RWPE2 (cell line): ENCODE data around the gene CCDC138.
A peak's percentile ranks its signal among the peaks of the same experiment; 100 is the strongest.

Source experiments
- ATAC-seq: fragments of 200-7000 bp; cut with Tn5 transposase; 3 replicates; pipeline ENCODE4 v1.9.1; 2021; ENCODE audit warnings: low read depth
- DNase-seq: peaks from one replicate; pipeline ENCODE4 v3.0.0-alpha.2; 2020; ENCODE audit warnings: low spot score
- H3K27ac ChIP-seq: fragments of 450-650 bp; 2 replicates; pipeline ENCODE4 v1.5.1; 2017; ENCODE audit warnings: mild to moderate bottlenecking; ENCODE audit not compliant: poor library complexity, severe bottlenecking
- H3K27me3 ChIP-seq: fragments of 250-450 bp; sonication (Bioruptor Pico); 2 replicates; pipeline ENCODE4 v1.5.1; 2021; ENCODE audit warnings: mild to moderate bottlenecking, moderate library complexity; ENCODE audit not compliant: insufficient read depth, poor library complexity, severe bottlenecking
- H3K36me3 ChIP-seq: fragments of 250-450 bp; sonication (Bioruptor Pico); 2 replicates; pipeline ENCODE4 v1.5.1; 2020; ENCODE audit warnings: low read depth, mild to moderate bottlenecking, moderate library complexity
- H3K4me1 ChIP-seq: fragments of 250-450 bp; sonication (Bioruptor Pico); 2 replicates; pipeline ENCODE4 v1.5.1; 2021; ENCODE audit warnings: mild to moderate bottlenecking, moderate library complexity; ENCODE audit not compliant: insufficient read depth, poor library complexity, severe bottlenecking
- H3K4me3 ChIP-seq: fragments of 250-450 bp; sonication (Bioruptor Pico); 2 replicates; pipeline ENCODE4 v1.5.1; 2021; ENCODE audit warnings: mild to moderate bottlenecking, moderate library complexity; ENCODE audit not compliant: severe bottlenecking
- H3K9me3 ChIP-seq: fragments of 250-450 bp; sonication (Bioruptor Pico); 2 replicates; pipeline ENCODE4 v1.5.1; 2021; ENCODE audit warnings: mild to moderate bottlenecking, moderate library complexity; ENCODE audit not compliant: severe bottlenecking
- TF ChIP-seq, protein P1 (sequence below): fragments of 450-650 bp; IDR thresholded peaks from one replicate; pipeline ENCODE4 v1.5.1; 2017; ENCODE audit warnings: mild to moderate bottlenecking, moderate library complexity; ENCODE audit not compliant: poor library complexity, severe bottlenecking

Gene CCDC138

DNA sequence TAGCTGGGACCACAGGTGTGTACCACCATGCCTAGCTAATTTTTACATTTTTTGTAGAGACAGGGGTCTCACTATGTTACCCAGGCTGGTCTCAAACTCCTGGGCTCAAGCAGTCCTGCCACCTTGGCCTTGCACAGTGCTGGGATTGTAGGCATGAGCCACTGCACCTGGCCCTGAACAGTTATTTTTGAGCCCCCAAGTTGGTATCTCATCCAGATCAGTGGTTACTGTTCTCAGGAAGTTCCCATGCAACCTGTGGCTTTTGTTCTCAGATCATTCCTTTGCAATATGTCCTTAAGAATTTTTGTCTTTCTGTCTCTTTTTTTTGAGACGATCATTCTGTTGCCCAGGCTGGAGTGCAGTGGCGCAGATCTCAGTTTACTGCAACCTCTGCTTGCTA lies 7.7 kb upstream of the CCDC138 start:
- H3K9me3 ChIP-seq: no peaks in the 10 kb centered on the region
- H3K4me1 ChIP-seq: no peaks in the 10 kb centered on the region
- TF ChIP-seq, protein P1, sequence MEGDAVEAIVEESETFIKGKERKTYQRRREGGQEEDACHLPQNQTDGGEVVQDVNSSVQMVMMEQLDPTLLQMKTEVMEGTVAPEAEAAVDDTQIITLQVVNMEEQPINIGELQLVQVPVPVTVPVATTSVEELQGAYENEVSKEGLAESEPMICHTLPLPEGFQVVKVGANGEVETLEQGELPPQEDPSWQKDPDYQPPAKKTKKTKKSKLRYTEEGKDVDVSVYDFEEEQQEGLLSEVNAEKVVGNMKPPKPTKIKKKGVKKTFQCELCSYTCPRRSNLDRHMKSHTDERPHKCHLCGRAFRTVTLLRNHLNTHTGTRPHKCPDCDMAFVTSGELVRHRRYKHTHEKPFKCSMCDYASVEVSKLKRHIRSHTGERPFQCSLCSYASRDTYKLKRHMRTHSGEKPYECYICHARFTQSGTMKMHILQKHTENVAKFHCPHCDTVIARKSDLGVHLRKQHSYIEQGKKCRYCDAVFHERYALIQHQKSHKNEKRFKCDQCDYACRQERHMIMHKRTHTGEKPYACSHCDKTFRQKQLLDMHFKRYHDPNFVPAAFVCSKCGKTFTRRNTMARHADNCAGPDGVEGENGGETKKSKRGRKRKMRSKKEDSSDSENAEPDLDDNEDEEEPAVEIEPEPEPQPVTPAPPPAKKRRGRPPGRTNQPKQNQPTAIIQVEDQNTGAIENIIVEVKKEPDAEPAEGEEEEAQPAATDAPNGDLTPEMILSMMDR: no peak
- peaks cover 78% of the 10 kb centered on the region for H3K36me3 ChIP-seq
- H3K27ac ChIP-seq: no peak overlapping the region
- DNase-seq: no peak
- H3K27me3 ChIP-seq: no peaks in the 10 kb centered on the region
- ATAC-seq: 0 out of 3 replicates have a peak, but pooled peaks have one; percentile 25
- H3K4me3 ChIP-seq: no peak overlapping the region

DNA sequence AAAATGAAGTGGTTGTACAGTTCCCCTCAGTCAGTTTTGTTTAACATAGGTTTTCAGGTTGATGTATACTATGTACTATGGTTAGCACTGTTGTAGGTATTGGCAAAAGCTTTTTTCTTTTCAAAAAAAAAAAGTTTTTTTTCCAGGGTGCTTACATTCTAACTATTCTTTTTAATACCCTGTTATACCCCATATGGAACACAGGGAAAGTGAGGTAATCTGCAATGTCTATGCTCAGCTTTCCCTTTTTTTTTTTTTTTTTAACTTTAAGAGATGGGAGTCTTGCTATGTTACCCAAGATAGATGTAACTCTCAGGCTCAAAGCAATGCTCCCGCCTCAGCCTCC lies 590 bp upstream of the CCDC138 start:
- H3K27me3 ChIP-seq: no peaks in the 10 kb centered on the region
- H3K4me3 ChIP-seq: peak overlapping the region; percentile 84
- no peaks in the 10 kb centered on the region for H3K4me1 ChIP-seq
- no peak for ATAC-seq
- DNase-seq: no peak
- H3K27ac ChIP-seq: peak overlapping the region; percentile 51
- TF ChIP-seq, protein P1: no peak
- no peaks in the 10 kb centered on the region for H3K9me3 ChIP-seq
- peaks cover 58% of the 10 kb centered on the region for H3K36me3 ChIP-seq

DNA sequence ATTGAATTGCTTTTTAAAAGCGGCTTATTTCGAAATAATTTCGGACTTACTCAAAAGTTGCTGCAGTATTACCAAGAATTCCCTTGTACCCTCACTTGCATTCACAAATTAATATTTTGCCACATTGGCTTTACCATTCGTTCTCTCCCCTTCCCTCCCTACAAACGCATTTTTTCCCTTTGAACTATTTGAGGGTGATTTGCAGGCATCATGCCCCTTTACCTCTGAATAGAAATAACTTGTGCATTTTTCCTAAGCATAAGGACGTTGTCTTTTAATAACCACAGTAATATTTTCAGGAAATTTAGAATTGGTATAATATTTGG lies 608 bp downstream of the CCDC138 start:
- TF ChIP-seq, protein P1: no peak

DNA sequence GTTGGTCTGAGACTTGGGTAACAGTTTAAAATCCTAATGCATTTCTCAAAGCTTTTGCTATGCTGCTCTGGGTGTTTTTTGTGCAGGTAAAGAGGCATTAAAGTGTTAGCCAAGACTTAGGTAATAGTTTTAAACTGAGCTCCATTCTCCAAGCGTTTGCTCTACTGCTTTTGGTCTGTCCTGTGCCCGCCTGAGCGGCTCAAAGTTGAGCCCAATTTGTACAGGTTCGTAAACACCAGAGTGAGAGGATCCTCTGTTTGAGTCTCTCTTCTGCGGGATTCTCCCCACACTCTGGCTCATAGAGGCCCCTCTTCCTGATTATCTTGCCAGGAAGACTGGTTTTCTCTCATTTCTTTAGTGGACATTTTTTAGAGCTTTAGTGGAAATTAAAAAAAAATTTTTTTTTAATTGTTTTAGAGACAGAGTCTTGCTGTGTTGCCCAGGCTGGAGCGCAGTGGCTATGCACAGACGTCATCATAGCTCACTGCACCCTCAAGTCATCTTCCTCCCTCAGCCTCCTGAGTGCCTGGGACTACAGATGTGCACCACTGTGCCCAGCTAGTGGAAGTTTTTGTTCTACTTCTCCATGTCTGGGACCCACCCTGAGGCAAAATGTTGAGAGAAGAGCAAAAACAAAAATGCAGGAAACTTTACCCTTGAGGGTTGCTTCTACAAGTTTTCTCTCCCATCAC lies 16.6 kb downstream of the CCDC138 start:
- peaks cover 61% of the 10 kb centered on the region for H3K36me3 ChIP-seq
- DNase-seq (no peak), ATAC-seq (no peak)
- no peak overlapping the region for H3K4me3 ChIP-seq
- H3K9me3 ChIP-seq: no peaks in the 10 kb centered on the region
- no peaks in the 10 kb centered on the region for H3K4me1 ChIP-seq
- no peaks in the 10 kb centered on the region for H3K27me3 ChIP-seq
- TF ChIP-seq, protein P1: no peak
- no peak overlapping the region for H3K27ac ChIP-seq

More for the DNA sequence above, 608 bp downstream of the CCDC138 start:
- DNase-seq: no peak
- Histone ChIP-seq H3K4me3 (peak overlapping the region; percentile 84), H3K9me3 (no peaks in the 10 kb centered on the region), H3K4me1 (no peaks in the 10 kb centered on the region), H3K27ac (peak overlapping the region; percentile 51), H3K36me3 (peaks cover 58% of the 10 kb centered on the region), H3K27me3 (no peaks in the 10 kb centered on the region)
- no peak for ATAC-seq

DNA sequence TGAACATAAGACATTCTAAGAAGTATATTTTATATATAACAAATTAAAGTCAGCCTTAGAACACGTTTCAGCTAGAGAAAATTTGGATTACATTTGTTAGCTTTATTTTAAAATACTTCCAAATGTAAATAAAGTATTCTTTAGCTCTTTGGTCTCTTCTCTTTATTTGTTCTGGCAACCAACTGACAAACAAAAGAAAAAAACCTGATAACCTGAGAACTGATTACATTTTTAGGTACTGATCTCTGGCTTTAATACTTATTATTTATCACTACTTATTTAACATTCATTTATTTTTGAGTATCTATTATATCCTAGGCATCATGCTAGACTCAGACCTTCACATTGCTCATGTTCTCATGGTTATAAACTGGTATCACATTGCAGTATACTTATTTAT lies 18.5 kb downstream of the CCDC138 start:
- no peak for ATAC-seq
- H3K27ac ChIP-seq: no peak overlapping the region
- peaks cover 6% of the 10 kb centered on the region for H3K9me3 ChIP-seq
- no peaks in the 10 kb centered on the region for H3K4me1 ChIP-seq
- peaks cover 53% of the 10 kb centered on the region for H3K36me3 ChIP-seq
- DNase-seq: no peak
- TF ChIP-seq, protein P1: no peak
- no peak overlapping the region for H3K4me3 ChIP-seq
- H3K27me3 ChIP-seq: no peaks in the 10 kb centered on the region
